Bronchial epithelial cell (primary cell): ENCODE data around the gene TMIGD2. TPM values are rescaled to one million over a fixed set of nuclear protein-coding genes. Genes with fewer than 3 reads are reported as not detected.

ENCODE experiments used
- DNase-seq: peaks from one replicate; pipeline ENCODE4 v3.0.0-alpha.2; 2010; ENCODE audit warnings: low read depth
- FAIRE-seq: peaks from 2 replicates; lab custom pipeline; 2011; peaks lifted over from hg19 to GRCh38; lab: Jason Lieb, UNC
- H3K27me3 ChIP-seq: 2 replicates; pipeline ENCODE4 v1.5.1; 2011; ENCODE audit warnings: low read length; ENCODE audit not compliant: control insufficient read depth, insufficient read depth
- H3K36me3 ChIP-seq: 2 replicates; pipeline ENCODE4 v1.5.1; 2011; ENCODE audit warnings: low read length; ENCODE audit not compliant: control insufficient read depth, insufficient read depth
- H3K4me3 ChIP-seq: 2 replicates; pipeline ENCODE4 v1.5.1; 2011; ENCODE audit warnings: mild to moderate bottlenecking, low read depth, low read length, control low read depth
- CTCF ChIP-seq: IDR thresholded peaks from 2 replicates; pipeline ENCODE4 v1.5.1; 2011; ENCODE audit warnings: mild to moderate bottlenecking, moderate library complexity, low read length, control low read depth, inconsistent platforms; ENCODE audit not compliant: insufficient read depth, severe bottlenecking
- total RNA-seq: library from RNA; depleted of rRNA; stranded (reverse); fragments of >200 nt; gene quantifications from 2 replicates; pipeline ENCODE4 v1.2.1, GENCODE V29; 2014

TMIGD2 gene
- total RNA-seq, 1 donor from 2014 or later = not detected

GRCh38 chr19:4345342-4346019, 43.3 kb upstream of the TMIGD2 start:
- no peaks in the 10 kb centered on the region for H3K27me3 ChIP-seq
- TF ChIP-seq CTCF = no peak
- DNase-seq = no peak
- no peak for FAIRE-seq
- H3K36me3 ChIP-seq = peaks cover 1% of the 10 kb centered on the region
- H3K4me3 ChIP-seq = no peak overlapping the region

- Histone ChIP-seq H3K4me3 (peak within 1 kb of the TSS; percentile 50), H3K27me3 (no peaks in the 10 kb centered on the region), H3K36me3 (peaks cover 1% of the 10 kb centered on the region)
- FAIRE-seq = no peak
- peak; percentile 66 for DNase-seq
- TF ChIP-seq CTCF = no peak
Observed at GRCh38 chr19:4343370-4344307, 41.5 kb upstream of the TMIGD2 start, which contains the start of gene MPND. Gene MPND (plus strand): TSS chr19:4343562. CDS start chr19:4343594, 32 bp downstream.

- peak; percentile 92 for FAIRE-seq
Observed at GRCh38 chr19:4342615-4343369, 40.6 kb upstream of the TMIGD2 start.

GRCh38 chr19:4342314-4342614, 40.1 kb upstream of the TMIGD2 start:
- DNase-seq (no peak), FAIRE-seq (no peak)
- H3K27me3 ChIP-seq = no peaks in the 10 kb centered on the region
- peaks cover 1% of the 10 kb centered on the region for H3K36me3 ChIP-seq
- no peak for TF ChIP-seq CTCF
- peak overlapping the region; percentile 50 for H3K4me3 ChIP-seq

More at GRCh38 chr19:4342615-4343369, 40.6 kb upstream of the TMIGD2 start:
- Histone ChIP-seq H3K27me3 (no peaks in the 10 kb centered on the region), H3K36me3 (peaks cover 1% of the 10 kb centered on the region), H3K4me3 (peak overlapping the region; percentile 50)
- DNase-seq = peak; percentile 100
- TF ChIP-seq CTCF = peak; percentile 46

- H3K27me3 ChIP-seq = no peaks in the 10 kb centered on the region
- no peaks in the 10 kb centered on the region for H3K36me3 ChIP-seq
- TF ChIP-seq CTCF = no peak
- H3K4me3 ChIP-seq = peak within 1 kb of the TSS; percentile 73
- FAIRE-seq (no peak), DNase-seq (peak; percentile 85)
Observed at GRCh38 chr19:4338441-4339355, 36.5 kb upstream of the TMIGD2 start, which contains the start of gene STAP2. Gene STAP2 (minus strand): TSS chr19:4338827. CDS start chr19:4338753, 74 bp downstream.
